HL-60/S4 treated with phorbol 12-myristate 13-acetate at 8.2 ng/mL for 4 days and 3 days (cell line): ENCODE measurements around the gene SLC25A24.
"Not testable (repeated sequence)": the region's sequence is repeated elsewhere in the genome, so short reads cannot be mapped to it uniquely, and the experiment has no call there.

Experiments
- in situ Hi-C: fragments of 300-500 bp; cut with MboI; formaldehyde crosslinking; loops from 2 replicates; pipeline ENCODE4 v1.15.0; 2022; ENCODE audit warnings: low sequenced_read_pairs

Gene SLC25A24

DNA sequence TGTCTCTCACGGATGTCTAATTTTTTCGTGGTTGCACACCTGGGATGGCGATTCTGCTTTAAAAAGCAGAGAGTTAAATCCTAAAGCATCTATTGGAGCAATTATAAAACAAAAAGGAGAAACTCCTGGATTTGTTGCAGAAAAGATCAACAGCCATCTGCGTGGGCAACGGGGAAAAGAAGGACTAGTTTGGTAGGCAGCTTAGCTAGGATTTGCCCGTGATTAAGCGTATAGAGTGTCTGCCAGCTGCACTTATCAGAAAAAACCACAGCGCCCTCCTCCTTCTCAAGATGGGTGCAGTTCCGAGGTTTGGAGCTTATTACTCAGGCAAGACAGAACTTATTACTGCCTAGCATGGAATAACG is 526 bp upstream of the SLC25A24 start:
- in situ Hi-C loops: loop anchor here (25.0 kb wide), 2 partner anchors 137 to 437 kb away; no protein-coding TSS in a partner anchor

DNA sequence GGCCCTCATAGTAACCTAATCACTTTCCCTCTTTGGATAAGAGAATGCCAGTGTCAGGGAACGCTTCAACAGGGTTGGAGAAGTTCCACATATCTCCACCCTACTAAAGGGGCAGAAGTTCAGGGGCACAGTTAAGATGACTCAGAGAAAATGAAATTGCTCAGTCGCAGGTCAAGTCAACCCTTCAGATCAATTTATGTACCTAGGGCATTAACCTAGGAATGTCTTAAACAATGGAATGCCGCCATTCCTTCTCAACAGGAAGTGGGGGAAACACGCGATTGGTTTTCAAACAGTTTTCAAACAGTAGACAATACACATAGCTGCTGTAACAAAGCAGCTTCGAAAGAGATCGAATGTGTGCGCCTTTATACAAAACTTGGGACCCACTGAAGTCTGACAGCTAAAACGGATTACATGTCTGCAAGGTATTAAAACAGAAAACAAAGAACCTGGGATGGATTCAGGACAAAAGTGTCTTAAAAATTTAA is 897 bp downstream of the SLC25A24 start:
- in situ Hi-C loops: loop anchor here (25.0 kb wide), 1 partner anchor 313 kb away; no protein-coding TSS in a partner anchor

DNA sequence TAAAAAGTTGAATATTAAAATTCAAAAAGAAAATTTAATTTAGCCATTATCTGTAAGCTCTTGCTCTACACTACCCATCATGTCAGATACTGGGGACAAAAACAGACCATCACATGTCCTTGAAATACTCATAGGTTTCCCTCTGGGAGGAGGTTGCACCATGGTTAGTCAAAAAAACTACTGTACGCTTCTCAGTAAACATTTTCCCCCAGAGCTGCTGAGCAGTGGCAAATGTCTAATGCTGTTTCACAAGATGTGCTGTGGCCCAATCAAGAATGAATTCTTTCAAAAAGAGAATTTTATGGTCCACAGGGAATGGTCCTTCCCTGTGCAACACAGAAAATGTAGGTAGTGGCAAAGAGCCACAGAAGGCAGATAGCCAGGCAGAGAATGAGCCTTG is 6.1 kb downstream of the SLC25A24 start:
- in situ Hi-C loops: loop anchor here (25.0 kb wide), 1 partner anchor 318 kb away; no protein-coding TSS in a partner anchor

DNA sequence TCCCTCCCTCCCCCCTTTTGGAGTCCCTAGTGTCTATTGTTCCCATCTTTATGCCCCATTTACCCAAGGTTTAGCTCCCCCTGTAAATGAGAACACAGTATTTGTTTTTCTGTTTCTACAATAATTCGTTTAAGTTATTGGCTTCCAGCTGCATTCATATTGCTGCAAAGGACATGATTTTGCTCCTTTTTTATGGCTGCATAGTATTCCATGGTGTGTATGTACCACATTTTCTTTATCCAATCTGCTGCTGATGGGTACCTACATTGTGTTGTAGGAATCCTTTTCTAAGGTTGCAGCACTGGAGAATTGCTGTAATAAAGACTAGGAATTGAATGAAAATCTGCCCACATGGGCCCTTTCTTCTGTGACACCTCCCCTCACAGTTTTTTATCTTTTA is 6.8 kb downstream of the SLC25A24 start:
- in situ Hi-C loops: loop anchor here (25.0 kb wide), 1 partner anchor 319 kb away; no protein-coding TSS in a partner anchor

DNA sequence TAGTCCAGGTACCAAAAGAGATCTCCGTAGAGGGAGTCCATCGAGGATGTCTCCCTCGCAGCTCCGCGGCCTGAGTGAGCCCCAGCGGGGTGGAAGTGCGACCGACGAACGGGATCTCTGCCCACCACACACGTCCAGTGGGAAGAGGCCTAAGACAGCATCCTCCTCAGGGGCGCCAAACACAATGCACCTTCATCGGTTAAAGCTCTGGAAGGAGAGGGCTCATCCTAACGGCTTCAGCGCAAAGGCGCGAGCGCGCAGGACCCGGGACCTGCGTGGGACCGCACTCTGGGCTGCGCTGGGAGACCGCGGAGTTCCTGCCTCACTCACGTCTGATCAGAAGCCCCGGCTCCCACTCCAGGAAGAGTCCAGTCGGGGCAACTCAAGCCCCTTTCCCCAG is 7.6 kb downstream of the SLC25A24 start:
- in situ Hi-C loops: loop anchor here (25.0 kb wide), 1 partner anchor 320 kb away; no protein-coding TSS in a partner anchor

DNA sequence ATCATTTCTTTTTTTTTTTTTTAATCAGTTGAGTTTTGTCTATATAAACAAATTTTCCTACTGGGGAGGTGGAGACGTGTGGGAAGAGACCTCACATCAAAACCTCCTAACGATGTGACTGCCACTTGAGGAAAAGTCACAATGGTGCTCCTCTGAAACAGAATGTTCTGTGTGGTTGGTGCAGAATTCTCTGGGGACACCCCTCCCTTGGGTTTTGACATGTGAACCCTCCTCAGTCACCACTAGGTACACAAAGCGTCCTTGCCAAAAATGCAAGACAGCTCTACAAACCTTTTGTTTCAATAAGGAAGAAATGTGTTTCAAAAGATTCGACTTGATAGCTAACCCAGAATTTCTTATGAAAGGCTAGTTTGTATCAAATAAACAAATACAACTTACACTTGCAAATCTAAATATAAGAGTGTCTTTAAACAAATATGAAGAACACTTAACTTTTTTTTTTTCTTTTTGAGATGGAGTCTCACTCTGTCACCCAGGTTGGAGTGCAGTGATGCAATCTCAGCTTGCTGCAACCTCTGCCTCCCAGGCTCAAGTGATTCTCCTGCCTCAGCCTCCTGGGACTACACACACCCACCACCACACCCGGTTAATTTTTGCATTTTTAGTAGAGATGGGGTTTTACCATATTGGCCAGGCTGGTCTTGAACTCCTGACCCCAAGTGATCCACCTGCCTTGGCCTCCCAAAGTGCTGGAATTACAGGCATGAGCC is 9.3 kb downstream of the SLC25A24 start:
- in situ Hi-C loops: loop anchor here (25.0 kb wide), 1 partner anchor 321 kb away; no protein-coding TSS in a partner anchor

DNA sequence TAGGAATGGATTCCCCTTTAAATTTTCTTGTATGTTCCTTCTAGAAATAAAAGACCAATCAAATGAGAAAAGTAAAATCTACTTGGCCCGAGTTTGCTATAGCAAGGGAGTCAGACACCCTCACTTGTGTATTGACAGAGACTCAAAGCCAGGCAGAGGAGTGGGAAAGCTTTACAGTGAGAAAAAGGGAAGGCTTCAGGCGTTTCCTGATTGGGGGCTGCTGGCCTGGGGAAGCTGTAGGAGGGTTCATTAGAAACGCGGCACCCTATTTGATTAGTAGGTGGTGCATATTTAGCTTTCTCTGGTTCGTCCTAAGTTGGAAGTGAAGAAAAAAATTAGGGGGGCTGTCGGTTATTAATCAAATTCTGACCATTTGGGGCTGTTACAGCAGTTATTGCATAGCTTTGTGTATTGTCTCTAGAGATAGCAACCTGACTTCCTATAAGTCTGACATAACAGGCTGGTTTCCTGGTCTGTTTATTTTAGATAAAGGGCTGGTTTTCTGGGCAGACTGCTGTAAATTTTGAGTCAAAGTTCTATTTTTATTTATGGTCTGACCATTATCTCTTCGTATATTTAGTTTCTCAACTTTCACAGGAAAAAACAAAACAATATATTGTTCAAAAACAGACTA is 10.0 kb downstream of the SLC25A24 start:
- in situ Hi-C loops: loop anchor here (25.0 kb wide), 1 partner anchor 322 kb away; no protein-coding TSS in a partner anchor

DNA sequence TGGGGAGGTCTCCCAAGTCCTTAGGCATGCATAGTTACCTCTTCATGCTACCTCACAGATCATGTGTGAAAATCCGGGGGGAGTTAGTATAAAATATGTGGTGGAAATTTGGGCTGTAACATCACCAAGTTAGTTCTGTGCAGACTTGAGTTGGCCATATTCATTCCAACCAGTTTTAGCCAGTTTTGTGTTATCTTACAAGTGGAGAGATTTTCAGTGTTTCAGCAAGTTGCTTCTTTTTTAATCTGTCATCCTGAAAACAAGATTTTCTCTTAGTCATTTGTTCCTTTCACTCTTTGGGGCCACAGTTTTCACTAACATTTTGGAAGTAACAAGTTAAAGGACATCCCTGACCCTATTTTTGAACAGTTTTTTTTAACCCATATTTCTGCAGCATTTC is 11.3 kb downstream of the SLC25A24 start:
- in situ Hi-C loops: loop anchor here (25.0 kb wide), 1 partner anchor 324 kb away; no protein-coding TSS in a partner anchor

DNA sequence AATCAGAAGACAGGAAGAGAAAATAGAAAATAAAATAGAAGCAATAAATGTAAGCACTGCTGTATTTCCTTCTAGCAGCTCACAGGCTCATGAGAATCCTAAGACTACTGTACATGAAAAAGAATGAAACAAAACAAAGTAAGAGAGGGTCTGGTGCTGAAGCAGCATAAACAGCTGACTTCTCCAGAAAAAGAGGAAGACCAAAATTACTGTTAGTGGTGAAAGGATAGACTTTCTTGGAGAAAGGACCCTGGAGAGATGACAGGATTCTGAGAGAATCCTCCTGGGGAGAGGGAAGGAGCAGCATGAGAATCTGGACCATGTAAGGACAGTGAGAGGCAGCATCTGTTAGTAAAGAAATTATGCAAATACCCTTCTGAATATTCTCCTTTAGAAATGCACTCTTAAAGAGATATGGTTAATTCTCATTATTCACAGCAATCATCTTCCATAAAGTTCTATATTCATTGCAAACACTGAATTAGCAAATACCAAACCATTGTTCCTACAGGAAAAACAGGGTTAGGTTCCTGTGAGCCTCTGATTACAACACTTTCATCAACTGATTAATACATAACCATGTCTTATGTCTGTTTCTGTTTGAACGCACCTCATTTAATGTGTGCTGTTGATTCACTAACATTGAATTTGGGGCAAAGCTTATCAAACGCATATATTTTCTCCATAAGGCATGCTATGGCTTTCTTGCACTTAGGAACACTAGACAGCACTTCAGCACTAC is 17.0 kb downstream of the SLC25A24 start:
- in situ Hi-C loops: loop anchor here (25.0 kb wide), 1 partner anchor 329 kb away; no protein-coding TSS in a partner anchor

DNA sequence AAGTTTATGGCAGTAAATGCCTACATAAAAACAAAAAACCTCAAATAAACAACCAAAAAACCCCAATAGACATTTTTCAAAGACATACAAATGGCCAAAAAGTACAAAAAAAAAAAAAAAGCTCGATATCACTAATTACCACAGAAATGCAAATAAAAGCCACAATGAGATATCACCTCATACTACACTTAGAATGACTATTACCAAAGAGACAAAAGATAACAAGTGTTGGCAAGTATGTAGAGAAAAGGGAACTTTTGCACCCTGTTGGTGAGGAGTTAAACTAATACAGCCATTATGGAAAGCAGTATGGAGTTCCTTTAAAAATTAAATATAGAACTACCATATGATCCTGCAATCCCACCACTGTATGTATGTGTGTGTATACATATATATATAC is 21.1 kb downstream of the SLC25A24 start:
- in situ Hi-C loops: loop anchor here (25.0 kb wide), 1 partner anchor 333 kb away; no protein-coding TSS in a partner anchor

DNA sequence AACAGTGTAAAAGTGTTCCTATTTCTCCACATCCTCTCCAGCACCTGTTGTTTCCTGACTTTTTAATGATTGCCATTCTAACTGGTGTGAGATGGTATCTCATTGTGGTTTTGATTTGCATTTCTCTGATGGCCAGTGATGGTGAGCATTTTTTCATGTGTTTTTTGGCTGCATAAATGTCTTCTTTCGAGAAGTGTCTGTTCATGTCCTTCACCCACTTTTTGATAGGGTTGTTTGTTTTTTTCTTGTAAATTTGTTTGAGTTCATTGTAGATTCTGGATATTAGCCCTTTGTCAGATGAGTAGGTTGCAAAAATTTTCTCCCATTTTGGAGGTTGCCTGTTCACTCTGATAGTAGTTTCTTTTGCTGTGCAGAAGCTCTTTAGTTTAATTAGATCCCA is 37.7 kb downstream of the SLC25A24 start:
- in situ Hi-C loops: not testable (repeated sequence)

DNA sequence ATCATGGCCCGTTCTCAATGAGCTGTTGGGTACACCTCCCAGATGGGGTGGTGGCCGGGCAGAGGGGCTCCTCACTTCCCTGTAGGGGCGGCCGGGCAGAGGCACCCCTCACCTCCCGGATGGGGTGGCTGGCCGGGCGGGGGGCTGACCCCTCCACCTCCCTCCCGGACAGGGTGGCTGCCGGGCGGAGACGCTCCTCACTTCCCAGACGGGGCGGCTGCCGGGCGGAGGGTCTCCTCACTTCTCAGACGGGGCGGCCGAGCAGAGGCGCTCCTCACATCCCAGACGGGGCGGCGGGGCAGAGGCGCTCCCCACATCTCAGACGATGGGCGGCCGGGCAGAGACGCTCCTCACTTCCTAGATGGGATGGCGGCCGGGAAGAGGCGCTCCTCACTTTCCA is 40.2 kb downstream of the SLC25A24 start:
- in situ Hi-C loops: not testable (repeated sequence)

DNA sequence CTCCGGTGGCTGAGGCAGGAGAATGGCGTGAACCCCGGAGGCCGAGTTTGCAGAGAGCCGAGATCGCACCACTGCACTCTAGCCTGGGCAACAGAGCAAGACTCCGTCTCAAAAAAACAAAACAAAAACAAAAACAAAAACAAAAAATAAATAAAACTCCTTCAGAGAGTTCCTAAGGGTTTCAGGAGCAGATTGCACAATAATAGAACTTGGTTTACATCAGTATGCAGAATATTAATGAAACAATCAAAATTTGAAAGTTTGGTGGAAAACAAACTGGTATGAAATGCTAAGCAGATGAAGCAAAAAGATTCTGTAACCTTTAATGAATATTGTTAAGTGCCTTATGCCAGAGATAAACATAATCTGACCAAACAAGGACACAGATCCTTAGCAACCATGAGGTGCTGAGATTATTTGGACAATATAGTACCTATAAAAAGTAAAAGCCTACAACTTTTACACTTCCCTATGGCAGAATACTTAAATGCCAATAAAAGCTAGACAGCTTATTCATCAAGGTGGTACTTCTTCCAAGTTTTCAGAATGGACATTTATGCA is 41.2 kb downstream of the SLC25A24 start:
- in situ Hi-C loops: no loop called here

DNA sequence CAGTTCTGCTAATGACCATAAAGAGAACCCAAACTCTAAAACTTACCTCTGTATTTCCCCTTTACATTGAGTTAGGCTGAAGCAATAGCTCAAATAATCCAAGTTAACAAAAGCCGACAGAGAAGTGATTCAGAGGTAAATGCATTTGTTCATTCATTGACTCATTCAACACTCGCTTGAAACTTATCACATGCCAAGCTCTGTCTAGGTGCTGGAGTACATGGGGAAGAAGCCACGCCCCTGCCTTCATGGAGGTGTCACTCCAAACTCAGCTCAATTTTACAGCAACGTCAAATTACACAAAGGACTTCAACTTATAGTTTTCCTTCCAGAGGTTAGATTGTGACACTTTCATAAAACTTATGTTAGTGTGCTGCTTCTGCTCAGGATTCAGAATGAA is 45.8 kb downstream of the SLC25A24 start:
- in situ Hi-C loops: no loop called here

DNA sequence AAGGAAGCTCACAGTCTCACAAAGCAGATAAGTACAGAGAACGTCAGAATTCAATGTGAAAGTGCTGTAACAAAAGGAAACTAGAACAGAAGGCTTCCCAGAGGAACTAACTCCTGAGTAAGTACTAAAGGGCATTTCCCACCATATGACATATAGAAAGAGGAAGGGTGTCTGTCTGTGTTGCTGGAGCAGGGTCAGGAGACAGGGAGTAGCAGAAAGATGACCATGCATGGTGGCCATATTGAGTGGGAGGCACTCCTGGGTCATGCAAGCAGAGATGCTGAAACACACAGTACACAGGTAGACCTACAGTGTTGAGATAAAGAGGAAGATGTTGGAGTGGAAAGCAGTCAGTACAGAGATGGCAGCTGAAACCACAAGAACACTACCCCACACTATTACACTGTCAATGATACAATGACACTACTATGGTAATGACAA is 47.3 kb downstream of the SLC25A24 start:
- in situ Hi-C loops: no loop called here

DNA sequence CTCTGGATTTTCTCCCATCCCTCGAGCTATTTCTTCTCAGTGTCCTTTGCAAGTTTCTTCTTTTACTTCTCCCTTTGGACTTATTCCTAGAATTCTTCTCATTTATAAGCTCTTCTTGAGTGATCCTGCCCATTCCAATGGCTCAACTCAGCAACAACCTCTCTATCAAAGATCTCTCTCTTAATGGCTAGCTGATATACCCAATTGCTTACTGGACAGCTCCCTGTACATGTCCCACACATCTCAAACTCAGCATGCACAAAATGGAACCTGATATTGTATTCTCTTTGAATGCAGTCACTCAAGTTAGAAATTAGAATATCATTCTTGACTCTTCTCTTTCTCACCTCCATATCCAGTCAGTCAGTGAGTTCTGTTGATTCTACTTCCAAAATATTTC is 48.6 kb downstream of the SLC25A24 start:
- in situ Hi-C loops: no loop called here

DNA sequence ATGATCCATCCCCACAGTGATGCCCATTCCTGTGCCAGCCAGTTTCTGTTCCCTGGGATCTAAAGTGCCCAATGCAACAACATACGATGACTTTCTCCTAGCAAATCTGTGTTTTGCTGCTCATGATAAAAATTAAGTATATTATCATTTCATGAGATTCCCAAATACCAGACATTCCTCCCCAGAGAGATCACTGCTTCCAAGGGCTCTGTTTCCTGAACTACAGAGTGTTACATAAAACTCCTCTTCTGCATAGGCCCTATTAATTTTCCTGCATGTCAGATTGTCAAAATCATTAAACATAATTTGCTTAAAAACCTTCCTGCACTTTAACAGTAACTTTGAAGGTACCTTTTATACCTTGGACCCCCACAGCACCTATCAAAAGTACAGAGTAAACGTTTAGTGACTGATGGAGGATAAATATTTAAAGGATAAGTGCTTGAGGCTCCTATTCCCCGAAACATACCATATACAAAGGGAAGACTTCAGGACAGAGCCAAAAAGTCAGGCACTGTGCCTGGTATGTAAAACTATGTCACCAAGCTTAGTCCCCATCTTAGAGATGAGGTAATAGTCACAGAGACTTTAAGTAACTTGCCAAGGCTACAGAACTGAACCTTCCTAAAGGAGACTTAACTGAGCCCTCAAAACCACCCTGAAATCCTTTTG is 50.2 kb downstream of the SLC25A24 start:
- in situ Hi-C loops: loop anchor here (25.0 kb wide), 1 partner anchor 738 kb away; no protein-coding TSS in a partner anchor

DNA sequence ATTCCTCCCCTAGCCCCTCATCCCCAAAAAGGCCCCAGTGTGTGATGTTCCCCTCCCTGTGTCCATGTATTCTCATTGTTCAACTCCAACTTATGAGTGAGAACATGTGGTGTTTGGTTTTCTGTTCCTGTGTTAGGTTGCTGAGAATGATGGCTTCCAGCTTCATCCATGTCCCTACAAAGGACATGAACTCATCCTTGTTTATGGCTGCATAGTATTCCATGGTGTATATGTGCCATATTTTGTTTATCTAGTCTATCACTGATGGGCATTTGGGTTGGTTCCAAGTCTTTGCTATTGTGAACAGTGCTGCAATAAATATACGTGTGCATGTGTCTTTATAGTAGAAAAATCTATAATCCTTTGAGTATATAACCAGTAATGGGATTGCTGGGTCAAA is 55.6 kb downstream of the SLC25A24 start:
- in situ Hi-C loops: loop anchor here (25.0 kb wide), 1 partner anchor 732 kb away; no protein-coding TSS in a partner anchor

DNA sequence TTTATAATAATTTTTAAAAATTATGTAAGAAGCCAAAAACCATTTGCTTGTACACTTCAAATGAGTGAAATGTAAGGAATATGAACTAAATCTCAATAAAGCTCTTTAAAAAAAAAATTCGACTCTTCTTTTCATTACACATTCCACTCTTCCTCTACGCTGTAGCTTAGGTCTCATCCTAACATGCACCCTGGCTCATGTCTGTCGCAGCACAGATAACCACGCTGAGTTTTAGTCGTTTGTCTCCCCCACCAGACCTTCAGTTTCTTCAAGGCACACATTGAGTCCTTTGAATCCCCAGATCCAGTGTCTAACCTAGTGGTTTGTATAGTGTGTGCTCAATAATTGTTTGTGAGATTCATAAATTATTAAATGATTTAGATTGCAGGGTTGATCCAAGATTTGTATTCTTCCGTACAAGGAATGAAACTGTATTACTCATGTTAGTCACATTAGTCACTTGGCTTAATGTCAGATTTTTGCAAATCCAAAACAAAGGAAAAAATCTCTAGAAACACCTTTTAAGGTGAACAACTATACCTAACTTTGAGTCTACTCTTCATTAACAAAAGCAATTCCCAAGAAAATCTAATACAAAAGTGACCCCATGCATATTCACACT is 57.3 kb downstream of the SLC25A24 start:
- in situ Hi-C loops: loop anchor here (25.0 kb wide), 1 partner anchor 731 kb away; no protein-coding TSS in a partner anchor
